Activated CD4-positive, alpha-beta T cell treated with anti-CD3 and anti-CD28 coated beads for 36 hours (primary cell): ENCODE data around the gene ECI2. TPM values are rescaled to one million over a fixed set of nuclear protein-coding genes. Genes with fewer than 3 reads are reported as not detected.
"Not testable (repeated sequence)": the region's sequence is repeated elsewhere in the genome, so short reads cannot be mapped to it uniquely, and the experiment has no call there.

Experiments
- ATAC-seq: fragments of 200-7000 bp; cut with Tn5 transposase; one replicate; pipeline ENCODE4 v1.10.0; 2021; ENCODE audit warnings: mild to moderate bottlenecking, moderate library complexity
- CTCF ChIA-PET: fragments of 350-600 bp; sonication (Branson Sonifier 250); formaldehyde crosslinking; loops from one replicate; lab custom pipeline; 2021; ENCODE audit warnings: antibody characterized with exemption; lab: Charles Lee
- POLR2A ChIA-PET: fragments of 350-600 bp; sonication (Branson Sonifier 250); formaldehyde crosslinking; loops from one replicate; lab custom pipeline; 2021; ENCODE audit warnings: antibody characterized with exemption, inconsistent platforms; lab: Charles Lee
- DNase-seq: peaks from one replicate; pipeline ENCODE4 v3.0.0-alpha.2; 2020
- H3K27ac Mint-ChIP-seq: one replicate; pipeline ENCODE4 v1.8.0; 2021; ENCODE audit warnings: mixed read lengths
- H3K27me3 Mint-ChIP-seq: one replicate; pipeline ENCODE4 v1.8.0; 2021; ENCODE audit warnings: mixed read lengths
- H3K36me3 Mint-ChIP-seq: one replicate; pipeline ENCODE4 v1.8.0; 2021; ENCODE audit warnings: low read depth, mixed read lengths
- H3K4me1 Mint-ChIP-seq: one replicate; pipeline ENCODE4 v1.8.0; 2021; ENCODE audit warnings: mixed read lengths
- H3K4me3 Mint-ChIP-seq: one replicate; pipeline ENCODE4 v1.8.0; 2021; ENCODE audit warnings: mild to moderate bottlenecking, moderate library complexity, mixed read lengths
- H3K9me3 Mint-ChIP-seq: one replicate; pipeline ENCODE4 v1.8.0; 2021; ENCODE audit warnings: low read depth, mixed read lengths
- intact Hi-C, 2 experiments: fragments of 100-400 bp; cut with DNase I in 1 of 2; cut with micrococcal nuclease in 1 of 2; formaldehyde crosslinking; loops; one replicate each; pipeline versions ENCODE4 v1.14.2 to v1.15.1; 2022 to 2024; cut with DNase I, micrococcal nuclease
- total RNA-seq, 2 experiments: library from RNA; stranded (reverse); gene quantifications; one replicate each; pipeline ENCODE4 v1.2.3, GENCODE V29; 2021

ECI2 gene
- total RNA-seq, 2 experiments from 2014 or later = 38.4 to 40.1 TPM

GRCh38 chr6:4101298-4101697 lies 34.1 kb downstream of the ECI2 start:
- H3K27ac Mint-ChIP-seq = no peak overlapping the region
- ChIA-PET POLR2A (no interaction called here), CTCF (no interaction called here)
- H3K4me1 Mint-ChIP-seq = no peaks in the 10 kb centered on the region
- H3K9me3 Mint-ChIP-seq = no peaks in the 10 kb centered on the region
- H3K4me3 Mint-ChIP-seq = no peak overlapping the region
- DNase-seq = no peak
- no peaks in the 10 kb centered on the region for H3K27me3 Mint-ChIP-seq
- H3K36me3 Mint-ChIP-seq = no peaks in the 10 kb centered on the region
- no peak for ATAC-seq
- intact Hi-C loops = no loop called here

- ChIA-PET CTCF (no interaction called here), POLR2A (no interaction called here)
- Mint-ChIP-seq H3K27ac (no peak overlapping the region), H3K9me3 (no peaks in the 10 kb centered on the region), H3K27me3 (no peaks in the 10 kb centered on the region), H3K36me3 (no peaks in the 10 kb centered on the region), H3K4me3 (no peak overlapping the region), H3K4me1 (no peaks in the 10 kb centered on the region)
- ATAC-seq (no peak), DNase-seq (no peak)
- intact Hi-C loops = no loop called here
These were observed 34.7 kb downstream of the ECI2 start for GRCh38 chr6:4100655-4101054.

- ChIA-PET CTCF (interaction anchor here (0.6 kb wide), 1 partner anchor 905 kb away, joined by 3 read pairs; no protein-coding TSS in a partner anchor), POLR2A (no interaction called here)
- intact Hi-C loops = no loop called here
- H3K27ac Mint-ChIP-seq = no peak overlapping the region
- H3K36me3 Mint-ChIP-seq = no peaks in the 10 kb centered on the region
- H3K9me3 Mint-ChIP-seq = no peaks in the 10 kb centered on the region
- no peaks in the 10 kb centered on the region for H3K27me3 Mint-ChIP-seq
- no peak overlapping the region for H3K4me3 Mint-ChIP-seq
- ATAC-seq = no peak
- DNase-seq = no peak
- no peaks in the 10 kb centered on the region for H3K4me1 Mint-ChIP-seq
These were observed 42.1 kb downstream of the ECI2 start for GRCh38 chr6:4093288-4093687.

GRCh38 chr6:4091941-4092340 lies 43.4 kb downstream of the ECI2 start:
- Mint-ChIP-seq H3K36me3 (no peaks in the 10 kb centered on the region), H3K27ac (no peak overlapping the region), H3K27me3 (no peaks in the 10 kb centered on the region), H3K4me3 (no peak overlapping the region), H3K9me3 (no peaks in the 10 kb centered on the region), H3K4me1 (no peaks in the 10 kb centered on the region)
- ChIA-PET POLR2A (no interaction called here), CTCF (no interaction called here)
- DNase-seq = no peak
- no peak for ATAC-seq
- intact Hi-C loops = no loop called here

GRCh38 chr6:4090043-4090442 lies 45.3 kb downstream of the ECI2 start:
- ATAC-seq, H3K4me1 Mint-ChIP-seq, H3K4me3 Mint-ChIP-seq, CTCF ChIA-PET, H3K36me3 Mint-ChIP-seq, DNase-seq, H3K27me3 Mint-ChIP-seq, POLR2A ChIA-PET, H3K27ac Mint-ChIP-seq, intact Hi-C loops, H3K9me3 Mint-ChIP-seq: not testable (repeated sequence)

- POLR2A ChIA-PET = no interaction called here
- H3K27me3 Mint-ChIP-seq = no peaks in the 10 kb centered on the region
- ATAC-seq = no peak
These were observed 46.7 kb downstream of the ECI2 start for GRCh38 chr6:4088704-4089103.

GRCh38 chr6:4085332-4085700 lies 50.1 kb downstream of the ECI2 start:
- H3K27me3 Mint-ChIP-seq = no peaks in the 10 kb centered on the region
- POLR2A ChIA-PET = no interaction called here
- no peaks in the 10 kb centered on the region for H3K36me3 Mint-ChIP-seq

More at GRCh38 chr6:4088704-4089103, 46.7 kb downstream of the ECI2 start:
- Mint-ChIP-seq H3K4me3 (no peak overlapping the region), H3K9me3 (no peaks in the 10 kb centered on the region), H3K36me3 (no peaks in the 10 kb centered on the region), H3K4me1 (no peaks in the 10 kb centered on the region), H3K27ac (no peak overlapping the region)
- intact Hi-C loops = no loop called here
- CTCF ChIA-PET = no interaction called here
- no peak for DNase-seq

GRCh38 chr6:4084444-4085331 lies 50.7 kb downstream of the ECI2 start:
- ATAC-seq (no peak), DNase-seq (no peak)
- intact Hi-C loops = no loop called here
- Mint-ChIP-seq H3K9me3 (no peaks in the 10 kb centered on the region), H3K4me1 (no peaks in the 10 kb centered on the region), H3K27me3 (peaks cover 3% of the 10 kb centered on the region), H3K36me3 (no peaks in the 10 kb centered on the region), H3K4me3 (no peak overlapping the region), H3K27ac (no peak overlapping the region)
- ChIA-PET CTCF (interaction anchor here (0.6 kb wide), 2 partner anchors 25 to 1140 kb away, joined by 3 read pairs; no protein-coding TSS in a partner anchor), POLR2A (no interaction called here)

More at GRCh38 chr6:4085332-4085700, 50.1 kb downstream of the ECI2 start:
- no peaks in the 10 kb centered on the region for H3K4me1 Mint-ChIP-seq
- H3K9me3 Mint-ChIP-seq = no peaks in the 10 kb centered on the region
- ATAC-seq (no peak), DNase-seq (no peak)
- no peak overlapping the region for H3K4me3 Mint-ChIP-seq
- CTCF ChIA-PET = interaction anchor here (0.7 to 1.2 kb wide), 2 partner anchors 12 to 15 kb away, joined by 3 read pairs; no protein-coding TSS in a partner anchor
- intact Hi-C loops = no loop called here
- no peak overlapping the region for H3K27ac Mint-ChIP-seq

- ChIA-PET POLR2A (no interaction called here), CTCF (interaction anchor here (1.5 kb wide), 1 partner anchor 83 kb away, joined by 3 read pairs; no protein-coding TSS in a partner anchor)
- Mint-ChIP-seq H3K36me3 (no peaks in the 10 kb centered on the region), H3K4me1 (no peaks in the 10 kb centered on the region), H3K9me3 (no peaks in the 10 kb centered on the region), H3K27ac (no peak within 1 kb of the TSS), H3K4me3 (no peak within 1 kb of the TSS), H3K27me3 (peaks cover 13% of the 10 kb centered on the region)
- intact Hi-C loops = no loop called here
- ATAC-seq (no peak), DNase-seq (no peak)
These were observed 56.5 kb downstream of the ECI2 start, which contains the start of gene FAM217A for GRCh38 chr6:4078691-4079471. Gene FAM217A, minus strand, starts transcription at chr6:4079137. Its CDS starts 1,723 bp downstream, at chr6:4077414.

GRCh38 chr6:4074478-4075235 lies 60.7 kb downstream of the ECI2 start:
- H3K27ac Mint-ChIP-seq = no peak overlapping the region
- no peaks in the 10 kb centered on the region for H3K9me3 Mint-ChIP-seq
- POLR2A ChIA-PET = no interaction called here
- CTCF ChIA-PET = interaction anchor here (0.6 kb wide), 1 partner anchor 310 kb away, joined by 3 read pairs; no protein-coding TSS in a partner anchor
- intact Hi-C loops = no loop called here
- H3K4me3 Mint-ChIP-seq = no peak overlapping the region
- no peak for ATAC-seq
- peaks cover 10% of the 10 kb centered on the region for H3K27me3 Mint-ChIP-seq
- DNase-seq = no peak
- H3K4me1 Mint-ChIP-seq = no peaks in the 10 kb centered on the region
- H3K36me3 Mint-ChIP-seq = no peaks in the 10 kb centered on the region

- intact Hi-C loops = no loop called here
- no peaks in the 10 kb centered on the region for H3K27me3 Mint-ChIP-seq
- H3K36me3 Mint-ChIP-seq = no peaks in the 10 kb centered on the region
- ChIA-PET CTCF (interaction anchor here (0.6 kb wide), 2 partner anchors 79 to 103 kb away, joined by 3 read pairs; no protein-coding TSS in a partner anchor), POLR2A (no interaction called here)
- no peak overlapping the region for H3K4me3 Mint-ChIP-seq
- ATAC-seq = no peak
- H3K27ac Mint-ChIP-seq = no peak overlapping the region
- no peaks in the 10 kb centered on the region for H3K9me3 Mint-ChIP-seq
- no peaks in the 10 kb centered on the region for H3K4me1 Mint-ChIP-seq
- no peak for DNase-seq
These were observed 64.0 kb downstream of the ECI2 start for GRCh38 chr6:4071330-4071729.
